ENCODE data around the gene KANK4.
"Not testable (repeated sequence)": the region's sequence is repeated elsewhere in the genome, so short reads cannot be mapped to it uniquely, and the experiment has no call there.

Gene KANK4

GRCh38 chr1:62269851-62270495 lies 49.3 kb downstream of the KANK4 start:
- no peak for DNase-seq

DNA sequence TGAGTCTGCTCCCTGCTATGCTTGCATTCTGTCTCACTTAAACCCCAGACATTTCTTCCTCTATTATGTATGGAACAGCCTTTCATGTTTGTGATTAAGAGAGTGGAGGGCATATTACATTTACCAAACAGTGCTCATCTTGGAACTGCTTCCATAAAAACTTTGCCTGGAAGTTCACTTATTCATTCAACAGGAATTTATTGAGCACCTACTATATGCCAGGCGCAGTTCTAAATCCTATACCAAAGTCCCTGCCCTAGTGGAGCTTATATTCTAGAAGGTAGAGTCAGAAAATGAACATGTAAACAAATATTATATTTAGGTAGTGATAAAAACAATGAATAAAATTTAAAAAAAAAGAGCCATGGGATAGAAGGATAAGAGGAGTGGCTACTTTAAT lies 49.8 kb downstream of the KANK4 start:
- DNase-seq, result no peak

DNA sequence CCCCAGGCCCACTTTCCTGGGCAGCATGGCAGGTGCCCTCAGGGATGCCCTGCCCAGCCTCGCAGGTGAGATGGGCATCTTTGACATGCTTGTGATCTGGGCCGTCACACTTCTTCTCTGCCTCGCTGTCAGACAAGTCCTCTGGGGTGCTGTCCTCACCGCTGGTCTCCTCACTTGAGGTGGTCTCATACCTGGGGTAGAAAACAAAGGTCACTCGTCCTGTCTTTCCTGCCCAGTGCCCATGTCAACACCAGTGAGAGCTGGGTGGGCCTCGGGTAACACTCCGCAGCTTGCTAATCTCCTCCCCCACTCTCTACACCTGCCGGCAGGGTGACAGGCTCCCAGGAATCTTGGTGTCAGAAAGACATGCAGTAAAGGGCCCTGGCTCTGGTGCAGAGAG lies 50.9 kb downstream of the KANK4 start:
- DNase-seq, result no peak

DNA sequence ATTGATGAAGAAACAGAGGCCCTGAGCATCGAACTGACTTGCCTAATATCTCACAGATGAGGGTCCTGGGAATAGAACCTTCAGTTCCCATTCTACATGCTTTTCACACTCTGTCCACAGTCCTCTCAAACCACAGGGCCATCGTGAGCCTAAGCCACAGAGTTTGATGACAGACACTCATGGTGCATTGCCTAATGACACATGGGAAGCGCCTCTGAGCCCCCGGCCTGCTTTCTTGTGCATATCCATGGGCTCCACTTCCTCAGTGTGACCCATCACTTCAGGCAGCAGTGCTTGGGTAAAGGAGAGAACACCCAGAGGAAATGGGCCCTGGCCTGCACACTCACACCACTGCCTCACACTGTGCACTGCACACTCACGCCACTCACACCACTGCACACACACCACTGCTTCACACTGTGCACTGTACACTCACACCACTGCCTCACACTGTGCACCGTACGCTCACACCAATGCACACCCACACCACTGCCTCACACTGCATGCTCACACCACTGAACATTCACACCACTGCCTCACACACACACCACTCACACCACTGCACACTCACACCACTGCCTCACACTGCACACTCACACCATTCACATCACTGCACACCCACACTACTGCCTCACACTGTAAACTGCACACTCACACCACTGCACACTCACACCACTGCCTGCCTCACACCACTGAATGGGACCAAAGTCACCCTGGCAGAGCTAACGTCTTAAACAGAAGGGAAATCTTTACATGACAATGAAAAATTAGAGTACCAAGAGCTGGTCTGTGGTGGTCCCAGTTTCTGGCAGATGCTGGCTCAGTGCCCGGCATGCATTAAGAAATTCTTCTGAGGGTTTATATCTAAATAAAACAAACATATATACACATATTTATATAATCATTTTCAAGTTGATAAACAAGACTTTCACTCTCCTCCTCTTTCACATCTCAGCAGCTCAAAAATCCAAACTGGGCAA lies 53.0 kb downstream of the KANK4 start:
- DNase-seq, result no peak

DNA sequence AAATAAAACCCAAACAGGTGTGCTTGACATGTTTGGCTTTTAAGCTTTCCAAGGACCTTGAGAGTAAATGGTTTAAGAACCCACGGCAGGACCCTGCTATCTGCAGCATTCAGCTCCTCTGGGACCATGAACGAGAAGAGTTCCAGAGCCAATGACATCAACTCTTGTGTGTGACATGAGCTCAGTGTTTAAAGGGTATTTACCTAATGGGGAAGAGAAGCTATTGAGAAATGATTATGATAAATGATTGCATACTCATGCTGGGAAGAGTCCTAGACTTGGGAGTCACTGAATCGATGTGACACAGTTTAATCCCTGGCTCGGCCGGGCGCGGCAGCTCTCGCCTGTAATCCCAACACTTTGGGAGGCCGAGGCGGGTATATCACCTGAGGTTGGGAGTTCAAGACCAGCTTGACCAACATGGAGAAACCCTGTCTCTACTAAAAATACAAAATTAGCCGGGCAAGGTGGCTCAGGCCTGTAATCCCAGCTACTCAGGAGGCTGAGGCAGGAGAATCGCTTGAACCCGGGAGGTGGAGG lies 55.4 kb downstream of the KANK4 start:
- no peak for DNase-seq

GRCh38 chr1:62263006-62263813 lies 56.0 kb downstream of the KANK4 start:
- DNase-seq, result no peak

GRCh38 chr1:62260688-62261087 lies 58.5 kb downstream of the KANK4 start:
- DNase-seq, result no peak

- DNase-seq, result no peak
Observed at GRCh38 chr1:62259551-62259950, 59.7 kb downstream of the KANK4 start.

GRCh38 chr1:62250126-62250726 lies 69.0 kb downstream of the KANK4 start:
- DNase-seq, result no peak

DNA sequence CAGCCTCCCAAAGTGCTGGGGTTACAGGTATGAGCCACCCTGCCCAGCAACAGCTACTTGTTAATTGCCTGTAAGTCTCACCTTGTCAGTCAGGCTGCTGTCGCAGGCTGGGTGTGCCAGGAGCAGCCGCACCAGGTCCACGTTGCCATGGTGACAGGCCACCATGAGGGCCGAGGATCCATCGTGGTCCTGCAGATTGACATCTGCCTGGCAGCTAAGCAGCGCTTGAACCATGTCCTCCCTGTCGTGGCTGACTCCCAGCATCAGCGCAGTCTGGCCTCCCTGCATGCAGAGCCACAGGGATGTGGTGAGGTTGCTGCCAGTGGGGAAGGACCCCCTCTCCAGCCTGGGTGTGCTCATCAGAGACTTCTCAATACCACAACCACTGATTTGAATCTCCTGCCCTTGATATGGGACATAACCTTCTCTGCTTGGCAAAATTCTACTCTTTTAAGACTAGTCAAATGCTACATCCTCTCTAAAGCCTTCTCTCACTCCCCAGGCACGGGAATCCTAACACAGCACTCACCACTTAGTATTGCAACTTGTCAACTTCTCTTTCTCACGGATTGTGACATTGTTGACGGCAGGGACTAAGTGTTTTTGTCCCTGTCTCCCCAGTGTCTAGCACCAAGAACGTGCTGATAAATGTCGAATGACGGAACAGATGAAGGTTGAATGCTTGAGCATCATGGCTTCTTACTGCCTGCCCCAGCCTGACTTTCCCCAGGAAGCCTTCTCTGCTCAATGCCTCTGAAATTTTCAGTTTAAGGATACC lies 71.7 kb downstream of the KANK4 start:
- DNase-seq, result peak; percentile 11

- no peak for DNase-seq
Observed at GRCh38 chr1:62245201-62245600, 74.0 kb downstream of the KANK4 start.

DNA sequence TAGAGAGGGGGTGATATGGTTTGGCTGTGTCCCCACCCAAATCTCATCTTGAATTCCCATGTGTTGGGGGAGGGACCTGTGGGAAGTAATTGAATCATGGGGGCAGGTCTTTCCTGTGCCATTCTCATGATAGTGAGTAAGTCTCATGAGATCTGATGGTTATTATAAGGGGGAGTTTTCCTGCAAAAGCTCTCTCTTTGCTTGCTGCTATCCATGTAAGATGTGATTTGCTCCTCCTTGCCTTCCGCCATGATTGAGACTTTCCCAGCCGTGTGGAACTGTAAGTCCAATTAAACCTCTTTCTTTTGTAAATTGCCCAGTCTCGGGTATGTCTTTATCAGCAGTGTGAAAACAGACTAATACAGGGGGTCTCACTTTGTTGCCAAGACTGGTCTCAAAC lies 74.9 kb downstream of the KANK4 start:
- DNase-seq, result not testable (repeated sequence)

- DNase-seq, result no peak
Observed at GRCh38 chr1:62241371-62242131, 77.7 kb downstream of the KANK4 start.

GRCh38 chr1:62240651-62241370 lies 78.4 kb downstream of the KANK4 start:
- no peak for DNase-seq

DNA sequence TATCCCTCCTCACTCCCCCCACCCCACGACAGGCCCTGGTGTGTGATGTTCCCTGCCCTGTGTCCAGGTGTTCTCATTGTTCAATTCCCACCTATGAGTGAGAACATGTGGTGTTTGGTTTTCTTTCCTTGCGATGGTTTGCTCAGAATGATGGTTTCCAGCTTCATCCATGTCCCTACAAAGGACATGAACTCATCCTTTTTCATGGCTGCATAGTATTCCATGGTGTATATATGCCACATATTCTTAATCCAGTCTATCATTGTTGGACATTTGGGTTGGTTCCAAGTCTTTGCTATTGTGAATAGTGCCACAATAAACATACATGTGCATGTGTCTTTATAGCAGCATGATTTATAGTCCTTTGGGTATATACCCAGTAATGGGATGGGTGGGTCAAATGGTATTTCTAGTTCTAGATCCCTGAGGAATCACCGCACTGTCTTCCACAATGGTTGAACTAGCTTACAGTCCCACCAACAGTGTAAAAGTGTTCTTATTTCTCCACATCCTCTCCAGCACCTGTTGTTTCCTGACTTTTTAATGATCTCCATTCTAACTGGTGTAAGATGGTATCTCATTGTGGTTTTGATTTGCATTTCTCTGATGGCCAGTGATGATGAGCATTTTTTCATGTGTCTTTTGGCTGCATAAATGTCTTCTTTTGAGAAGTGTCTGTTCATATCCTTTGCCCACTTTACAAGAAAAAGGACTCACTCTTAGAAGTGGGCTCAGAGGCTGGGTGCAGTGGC lies 79.4 kb downstream of the KANK4 start:
- not testable (repeated sequence) for DNase-seq

GRCh38 chr1:62238507-62238906 lies 80.7 kb downstream of the KANK4 start:
- DNase-seq, result no peak

- DNase-seq, result no peak
Observed at GRCh38 chr1:62237950-62238374, 81.3 kb downstream of the KANK4 start.

GRCh38 chr1:62237361-62237760 lies 81.9 kb downstream of the KANK4 start:
- no peak for DNase-seq

GRCh38 chr1:62235576-62235975 lies 83.7 kb downstream of the KANK4 start:
- DNase-seq, result no peak

Measured in RPMI8226 (cell line).